ENCODE measurements around the gene SNX8.

The SNX8 gene

GRCh38 chr7:2225336-2225735 lies 88.9 kb downstream of the SNX8 start:
- Histone ChIP-seq H3K4me3 (ENCODE audit: low read length in 2 of 2) (no peak overlapping the region), H2AFZ (ENCODE audit: low read length) (no peak overlapping the region), H2BK15ac (ENCODE audit: low read length) (no peak overlapping the region), H2AK5ac (ENCODE audit: low read depth, low read length) (no peak overlapping the region), H2BK12ac (ENCODE audit: low read length) (no peak overlapping the region), H3K4me1 (ENCODE audit: control insufficient read depth in 2 of 2, insufficient read depth in 1 of 2, low read depth in 1 of 2, low read length in 2 of 2) (no peaks in the 10 kb centered on the region), H3K9ac (ENCODE audit: low read depth, low read length, poor library complexity) (no peak overlapping the region), H3K4me2 (ENCODE audit: insufficient read depth, low read length, poor library complexity, severe bottlenecking) (no peak overlapping the region), H3K27ac (replicated peaks; ENCODE audit: low read length) (no peak overlapping the region), H4K8ac (ENCODE audit: low read depth, low read length) (no peak overlapping the region), H2BK5ac (ENCODE audit: low read length) (no peak overlapping the region), H3K36me3 (replicated peaks in 1 of 2; ENCODE audit: control insufficient read depth in 2 of 2, insufficient read depth in 2 of 2, low read length in 2 of 2) (peaks cover 62 to 96% of the 10 kb centered on the region in 2 donors), H3K9me3 (replicated peaks in 1 of 2; ENCODE audit: control insufficient read depth in 2 of 2, insufficient read depth in 1 of 2, low read depth in 1 of 2, low read length in 2 of 2) (no peaks in the 10 kb centered on the region), H3K18ac (ENCODE audit: low read length) (no peak overlapping the region), H2BK120ac (ENCODE audit: low read depth, low read length) (no peak overlapping the region), H3K23ac (ENCODE audit: low read depth, low read length, poor library complexity) (no peak overlapping the region), H3K4ac (ENCODE audit: low read length) (no peak overlapping the region), H3K14ac (ENCODE audit: low read length) (no peak overlapping the region), H3K27me3 (ENCODE audit: control insufficient read depth in 3 of 3, insufficient read depth in 3 of 3, low read depth in 1 of 3, low read length in 3 of 3) (no peaks in the 10 kb centered on the region), H3K79me1 (ENCODE audit: low read depth, low read length) (peaks cover 22% of the 10 kb centered on the region), H4K91ac (ENCODE audit: low read depth, low read length, poor library complexity) (no peak overlapping the region)
- no CpG with 5 or more reads among the region's 14 CpGs for WGBS, 2 donors (ENCODE audit: extremely low coverage in 2 of 2, insufficient read length in 2 of 2, insufficient replicate concordance in 1 of 2)
- DNase-seq (ENCODE audit: low spot score), result no peak

GRCh38 chr7:2224934-2225333 lies 89.3 kb downstream of the SNX8 start:
- Histone ChIP-seq H3K4ac (ENCODE audit: low read length) (no peak overlapping the region), H3K4me2 (ENCODE audit: insufficient read depth, low read length, poor library complexity, severe bottlenecking) (no peak overlapping the region), H2BK120ac (ENCODE audit: low read depth, low read length) (no peak overlapping the region), H4K8ac (ENCODE audit: low read depth, low read length) (no peak overlapping the region), H3K4me3 (ENCODE audit: low read length in 2 of 2) (no peak overlapping the region), H3K27ac (replicated peaks; ENCODE audit: low read length) (no peak overlapping the region), H3K4me1 (ENCODE audit: control insufficient read depth in 2 of 2, insufficient read depth in 1 of 2, low read depth in 1 of 2, low read length in 2 of 2) (peaks cover 0 to under 1% of the 10 kb centered on the region in 2 donors), H2BK15ac (ENCODE audit: low read length) (no peak overlapping the region), H3K18ac (ENCODE audit: low read length) (no peak overlapping the region), H2BK12ac (ENCODE audit: low read length) (no peak overlapping the region), H3K79me1 (ENCODE audit: low read depth, low read length) (peaks cover 25% of the 10 kb centered on the region), H2AFZ (ENCODE audit: low read length) (no peak overlapping the region), H3K9ac (ENCODE audit: low read depth, low read length, poor library complexity) (no peak overlapping the region), H3K14ac (ENCODE audit: low read length) (no peak overlapping the region), H3K23ac (ENCODE audit: low read depth, low read length, poor library complexity) (no peak overlapping the region), H2BK5ac (ENCODE audit: low read length) (no peak overlapping the region), H3K36me3 (replicated peaks in 1 of 2; ENCODE audit: control insufficient read depth in 2 of 2, insufficient read depth in 2 of 2, low read length in 2 of 2) (peaks cover 60 to 96% of the 10 kb centered on the region in 2 donors), H4K91ac (ENCODE audit: low read depth, low read length, poor library complexity) (no peak overlapping the region), H3K27me3 (ENCODE audit: control insufficient read depth in 3 of 3, insufficient read depth in 3 of 3, low read depth in 1 of 3, low read length in 3 of 3) (no peaks in the 10 kb centered on the region), H2AK5ac (ENCODE audit: low read depth, low read length) (no peak overlapping the region), H3K9me3 (replicated peaks in 1 of 2; ENCODE audit: control insufficient read depth in 2 of 2, insufficient read depth in 1 of 2, low read depth in 1 of 2, low read length in 2 of 2) (no peaks in the 10 kb centered on the region)
- no CpG with 5 or more reads among the region's 4 CpGs for WGBS, 2 donors (ENCODE audit: extremely low coverage in 2 of 2, insufficient read length in 2 of 2, insufficient replicate concordance in 1 of 2)
- DNase-seq (ENCODE audit: low spot score), result no peak

GRCh38 chr7:2224491-2224928 lies 89.7 kb downstream of the SNX8 start:
- Histone ChIP-seq H3K23ac (ENCODE audit: low read depth, low read length, poor library complexity) (no peak overlapping the region), H3K79me1 (ENCODE audit: low read depth, low read length) (peaks cover 26% of the 10 kb centered on the region), H3K4me3 (ENCODE audit: low read length in 2 of 2) (no peak overlapping the region), H3K4ac (ENCODE audit: low read length) (no peak overlapping the region), H2BK15ac (ENCODE audit: low read length) (no peak overlapping the region), H3K18ac (ENCODE audit: low read length) (no peak overlapping the region), H3K4me1 (ENCODE audit: control insufficient read depth in 2 of 2, insufficient read depth in 1 of 2, low read depth in 1 of 2, low read length in 2 of 2) (peaks cover 0 to 2% of the 10 kb centered on the region in 2 donors), H3K9me3 (replicated peaks in 1 of 2; ENCODE audit: control insufficient read depth in 2 of 2, insufficient read depth in 1 of 2, low read depth in 1 of 2, low read length in 2 of 2) (no peaks in the 10 kb centered on the region), H3K9ac (ENCODE audit: low read depth, low read length, poor library complexity) (peak overlapping the region; percentile 66), H2BK120ac (ENCODE audit: low read depth, low read length) (no peak overlapping the region), H2AFZ (ENCODE audit: low read length) (no peak overlapping the region), H2BK12ac (ENCODE audit: low read length) (no peak overlapping the region), H4K8ac (ENCODE audit: low read depth, low read length) (no peak overlapping the region), H3K14ac (ENCODE audit: low read length) (no peak overlapping the region), H3K27me3 (ENCODE audit: control insufficient read depth in 3 of 3, insufficient read depth in 3 of 3, low read depth in 1 of 3, low read length in 3 of 3) (no peaks in the 10 kb centered on the region), H3K27ac (replicated peaks; ENCODE audit: low read length) (no peak overlapping the region), H2AK5ac (ENCODE audit: low read depth, low read length) (no peak overlapping the region), H4K91ac (ENCODE audit: low read depth, low read length, poor library complexity) (no peak overlapping the region), H3K36me3 (replicated peaks in 1 of 2; ENCODE audit: control insufficient read depth in 2 of 2, insufficient read depth in 2 of 2, low read length in 2 of 2) (peaks cover 58 to 95% of the 10 kb centered on the region in 2 donors), H3K4me2 (ENCODE audit: insufficient read depth, low read length, poor library complexity, severe bottlenecking) (no peak overlapping the region), H2BK5ac (ENCODE audit: low read length) (no peak overlapping the region)
- WGBS, 2 donors (ENCODE audit: extremely low coverage in 2 of 2, insufficient read length in 2 of 2, insufficient replicate concordance in 1 of 2), result no CpG with 5 or more reads among the region's 13 CpGs
- no peak for DNase-seq (ENCODE audit: low spot score)

- no peak overlapping the region for H3K14ac ChIP-seq (ENCODE audit: low read length)
- no peak overlapping the region for H3K23ac ChIP-seq (ENCODE audit: low read depth, low read length, poor library complexity)
- H3K18ac ChIP-seq (ENCODE audit: low read length), result no peak overlapping the region
- no peak overlapping the region for H3K4ac ChIP-seq (ENCODE audit: low read length)
- peaks cover 0 to 2% of the 10 kb centered on the region in 2 donors for H3K4me1 ChIP-seq (ENCODE audit: control insufficient read depth in 2 of 2, insufficient read depth in 1 of 2, low read depth in 1 of 2, low read length in 2 of 2)
- DNase-seq (ENCODE audit: low spot score), result no peak
- H4K91ac ChIP-seq (ENCODE audit: low read depth, low read length, poor library complexity), result no peak overlapping the region
- H4K8ac ChIP-seq (ENCODE audit: low read depth, low read length), result no peak overlapping the region
- no peak overlapping the region for H2BK120ac ChIP-seq (ENCODE audit: low read depth, low read length)
- H2AFZ ChIP-seq (ENCODE audit: low read length), result no peak overlapping the region
- WGBS, 2 donors (ENCODE audit: extremely low coverage in 2 of 2, insufficient read length in 2 of 2, insufficient replicate concordance in 1 of 2), result no CpG with 5 or more reads among the region's 17 CpGs
- H3K4me2 ChIP-seq (ENCODE audit: insufficient read depth, low read length, poor library complexity, severe bottlenecking), result no peak overlapping the region
- no peak overlapping the region for H2BK5ac ChIP-seq (ENCODE audit: low read length)
- peaks cover 27% of the 10 kb centered on the region for H3K79me1 ChIP-seq (ENCODE audit: low read depth, low read length)
- H3K9ac ChIP-seq (ENCODE audit: low read depth, low read length, poor library complexity), result peak overlapping the region; percentile 9
- H3K27me3 ChIP-seq (ENCODE audit: control insufficient read depth in 3 of 3, insufficient read depth in 3 of 3, low read depth in 1 of 3, low read length in 3 of 3), result no peaks in the 10 kb centered on the region
- peak overlapping the region in 1 of 2 donors; percentile 20 for H3K4me3 ChIP-seq (ENCODE audit: low read length in 2 of 2)
- H3K36me3 ChIP-seq (replicated peaks in 1 of 2; ENCODE audit: control insufficient read depth in 2 of 2, insufficient read depth in 2 of 2, low read length in 2 of 2), result peaks cover 59 to 86% of the 10 kb centered on the region in 2 donors
- no peak overlapping the region for H2AK5ac ChIP-seq (ENCODE audit: low read depth, low read length)
- H2BK12ac ChIP-seq (ENCODE audit: low read length), result no peak overlapping the region
- no peaks in the 10 kb centered on the region for H3K9me3 ChIP-seq (replicated peaks in 1 of 2; ENCODE audit: control insufficient read depth in 2 of 2, insufficient read depth in 1 of 2, low read depth in 1 of 2, low read length in 2 of 2)
- no peak overlapping the region for H2BK15ac ChIP-seq (ENCODE audit: low read length)
- no peak overlapping the region for H3K27ac ChIP-seq (replicated peaks; ENCODE audit: low read length)
These were observed 90.9 kb downstream of the SNX8 start for GRCh38 chr7:2223321-2223720.

All from neuronal stem cell (in vitro differentiated cells).